HCT116 (cell line): Measurements from ENCODE around the gene MYCBP2. TPM values are rescaled to one million over a fixed set of nuclear protein-coding genes. Genes with fewer than 3 reads are reported as not detected.

Source experiments
- ATAC-seq: fragments of 200-7000 bp; cut with Tn5 transposase; 2 replicates; pipeline ENCODE4 v1.9.1; 2020; ENCODE audit warnings: mild to moderate bottlenecking, moderate library complexity
- BruUV-seq: library from RNA; stranded (reverse); fragments of 400-500 nt; replicated peaks from 2 replicates; lab custom pipeline; 2021; lab: Mats Ljungman, UMichigan
- CTCF ChIA-PET: fragments of 300-600 bp; sonication (Branson Sonifier 250); formaldehyde crosslinking; loops from one replicate; lab custom pipeline; 2021; ENCODE audit warnings: antibody characterized with exemption; lab: Charles Lee
- POLR2A ChIA-PET: fragments of 300-600, 350-600 bp; sonication (Branson Sonifier 250); formaldehyde crosslinking; loops from one replicate; lab custom pipeline; 2021; ENCODE audit warnings: antibody characterized with exemption; lab: Charles Lee
- RAD21 ChIA-PET, 2 experiments: fragments of 300-600 bp; sonication (Branson Sonifier 250); formaldehyde crosslinking; loops; one replicate each; lab custom pipeline; 2023; ENCODE audit warnings: low total read pairs in 2 of 2; ENCODE audit not compliant: uncharacterized antibody in 2 of 2, unreplicated experiment in 2 of 2, low non-redundant PET in 1 of 2; lab: Charles Lee
- DNase-seq: peaks from one replicate; pipeline ENCODE4 v3.0.0-alpha.2; 2010; ENCODE audit warnings: low read depth, low spot score
- H2AFZ ChIP-seq: fragments of 200-600 bp; shearing (Covaris generic), sonication (generic); 2 replicates; pipeline ENCODE4 v1.6.1; 2017; ENCODE audit warnings: low read depth, mixed run types, mixed read lengths, antibody characterized with exemption, low read length; ENCODE audit not compliant: poor library complexity, severe bottlenecking
- H3K27ac ChIP-seq: 2 replicates; pipeline ENCODE4 v1.5.1; 2012; ENCODE audit warnings: low read depth, low read length
- H3K27me3 ChIP-seq: fragments of 200-600 bp; sonication (generic); 2 replicates; pipeline ENCODE4 v1.6.1; 2016; ENCODE audit warnings: mixed run types, low read length, mixed read lengths; ENCODE audit not compliant: insufficient read depth
- H3K36me3 ChIP-seq, 2 experiments: fragments of 200-500 bp in 1 of 2; fragments of 200-600 bp in 1 of 2; sonication (Bioruptor generic) in 1 of 2; sonication (generic) in 1 of 2; 2 replicates each; pipeline versions ENCODE4 v1.5.1 to v1.6.1; 2014 to 2016; ENCODE audit warnings: low read length in 2 of 2, inconsistent platforms in 1 of 2, mixed read lengths in 1 of 2, mixed run types in 1 of 2; ENCODE audit not compliant: insufficient read depth in 2 of 2, control insufficient read depth in 1 of 2
- H3K4me1 ChIP-seq, 2 experiments: fragments of 200-600 bp in 1 of 2; sonication (generic) in 1 of 2; 2 replicates each; pipeline versions ENCODE4 v1.5.1 to v1.6.1; 2012 to 2017; ENCODE audit warnings: low read length in 2 of 2, inconsistent platforms in 1 of 2, mild to moderate bottlenecking in 1 of 2, mixed read lengths in 1 of 2, mixed run types in 1 of 2, moderate library complexity in 1 of 2; ENCODE audit not compliant: insufficient read depth in 2 of 2, control insufficient read depth in 1 of 2
- H3K4me2 ChIP-seq: fragments of 200-600 bp; sonication (generic); 2 replicates; pipeline ENCODE4 v1.6.1; 2017; ENCODE audit warnings: mixed run types, low read length, mixed read lengths
- H3K4me3 ChIP-seq, 2 experiments: fragments of 200-600 bp in 1 of 2; sonication (generic) in 1 of 2; replicated peaks in 1 of 2; 2 replicates each; pipeline ENCODE4 v1.5.1; 2011 to 2016; ENCODE audit warnings: low read length in 2 of 2, control low read depth in 1 of 2, low read depth in 1 of 2, mild to moderate bottlenecking in 1 of 2, mixed read lengths in 1 of 2, mixed run types in 1 of 2
- H3K79me2 ChIP-seq: fragments of 200-600 bp; sonication (generic); 2 replicates; pipeline ENCODE4 v1.6.1; 2017; ENCODE audit warnings: mild to moderate bottlenecking, mixed run types, low read length, moderate library complexity, mixed read lengths; ENCODE audit not compliant: insufficient read depth
- H3K9ac ChIP-seq: fragments of 200-600 bp; sonication (generic); 2 replicates; pipeline ENCODE4 v1.6.1; 2016; ENCODE audit warnings: low read length, mixed read lengths
- H3K9me2 ChIP-seq: fragments of 200-600 bp; sonication (generic), shearing (Covaris generic); 2 replicates; pipeline ENCODE4 v1.6.1; 2017; ENCODE audit warnings: mixed run types, mild to moderate bottlenecking, moderate library complexity; ENCODE audit not compliant: insufficient read depth
- H3K9me3 ChIP-seq, 2 experiments: fragments of 200-500 bp in 1 of 2; fragments of 200-600 bp in 1 of 2; sonication (Bioruptor generic) in 1 of 2; sonication (generic) in 1 of 2; 2 replicates each; pipeline ENCODE4 v1.6.1; 2014 to 2017; ENCODE audit warnings: low read length in 2 of 2, mixed read lengths in 2 of 2, inconsistent platforms in 1 of 2, low read depth in 1 of 2, mild to moderate bottlenecking in 1 of 2, mixed run types in 1 of 2, moderate library complexity in 1 of 2; ENCODE audit not compliant: control insufficient read depth in 1 of 2, insufficient read depth in 1 of 2
- H4K20me1 ChIP-seq: fragments of 200-600 bp; sonication (generic), shearing (Covaris generic); 2 replicates; pipeline ENCODE4 v1.6.1; 2017; ENCODE audit warnings: mixed run types, mild to moderate bottlenecking, moderate library complexity; ENCODE audit not compliant: insufficient read depth
- CBX3 ChIP-seq: IDR thresholded peaks from 2 replicates; pipeline ENCODE4 v1.6.1; 2012; ENCODE audit warnings: low read depth
- CEBPB ChIP-seq: IDR thresholded peaks from 2 replicates; pipeline ENCODE4 v1.6.1; 2012; ENCODE audit warnings: low read depth
- EGR1 ChIP-seq: IDR thresholded peaks from 2 replicates; pipeline ENCODE4 v1.6.1; 2012; ENCODE audit warnings: low read depth
- EZH2phosphoT487 ChIP-seq: fragments of 200-600 bp; IDR thresholded peaks from 2 replicates; pipeline ENCODE4 v1.6.1; 2018; ENCODE audit warnings: antibody characterized with exemption, borderline replicate concordance
- FOSL1 ChIP-seq: IDR thresholded peaks from 2 replicates; pipeline ENCODE4 v1.6.1; 2012; ENCODE audit warnings: low read depth
- JUND ChIP-seq: IDR thresholded peaks from 2 replicates; pipeline ENCODE4 v1.6.1; 2012
- POLR2A ChIP-seq: IDR thresholded peaks from 2 replicates; pipeline ENCODE4 v1.7.0; 2011; ENCODE audit warnings: borderline replicate concordance; ENCODE audit not compliant: insufficient read depth, insufficient read length; ENCODE audit errors: extremely low read depth
- POLR2AphosphoS5 ChIP-seq: IDR thresholded peaks from 2 replicates; pipeline ENCODE4 v1.6.1; 2011; ENCODE audit warnings: mild to moderate bottlenecking, low read depth, low read length, moderate library complexity
- RAD21 ChIP-seq: IDR thresholded peaks from 2 replicates; pipeline ENCODE4 v1.6.1; 2012; ENCODE audit warnings: low read depth, mild to moderate bottlenecking
- SIN3A ChIP-seq: IDR thresholded peaks from 2 replicates; pipeline ENCODE4 v1.6.1; 2012; ENCODE audit warnings: low read depth
- SP1 ChIP-seq: IDR thresholded peaks from 2 replicates; pipeline ENCODE4 v1.6.1; 2012; ENCODE audit warnings: low read depth
- SRF ChIP-seq: IDR thresholded peaks from 2 replicates; pipeline ENCODE4 v1.6.1; 2012; ENCODE audit warnings: low read depth
- YY1 ChIP-seq: IDR thresholded peaks from 2 replicates; pipeline ENCODE4 v1.6.1; 2011; ENCODE audit warnings: low read length, low read depth, moderate library complexity, mild to moderate bottlenecking; ENCODE audit not compliant: insufficient replicate concordance; ENCODE audit errors: extremely low read depth
- ZNF274 ChIP-seq: fragments of 200-500 bp; sonication (Bioruptor generic); IDR thresholded peaks from 2 replicates; pipeline ENCODE4 v1.6.1; 2014; ENCODE audit warnings: mild to moderate bottlenecking, low read depth, low read length, inconsistent platforms
- intact Hi-C: fragments of 100-400 bp; cut with micrococcal nuclease; formaldehyde crosslinking; loops from 2 replicates; pipeline ENCODE4 v1.10.0; 2022
- total RNA-seq: library from RNA; stranded (reverse); gene quantifications from one replicate; pipeline ENCODE4 v1.2.1, GENCODE V29; 2021; ENCODE audit not compliant: unreplicated experiment
- TF ChIP-seq, protein P1 (sequence below): IDR thresholded peaks from 2 replicates; pipeline ENCODE4 v1.6.1; 2012; ENCODE audit warnings: low read depth
- TF ChIP-seq, protein P2 (sequence below): IDR thresholded peaks from 2 replicates; pipeline ENCODE4 v1.6.1; 2012

The MYCBP2 gene
- total RNA-seq, 1 experiment from 2014 or later, result 48.5 TPM

DNA sequence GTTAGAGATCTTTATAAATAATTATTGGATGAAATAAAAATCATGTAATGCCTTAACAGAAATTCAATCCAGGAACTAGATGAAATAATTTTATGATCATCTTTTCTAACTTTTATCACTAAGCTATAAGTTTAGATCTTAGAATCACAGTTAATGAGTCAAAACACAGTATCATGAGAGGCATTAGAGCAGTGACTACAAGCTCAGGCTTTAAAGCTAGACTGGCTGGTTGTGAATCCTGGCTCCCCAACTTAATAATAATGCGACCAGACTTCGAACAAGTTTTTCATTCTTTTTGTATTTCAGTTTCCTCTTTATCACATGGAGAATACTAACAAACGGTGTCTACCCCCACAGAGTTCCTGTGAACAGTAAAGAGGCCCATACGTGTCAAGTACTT lies 108.6 kb downstream of the MYCBP2 start:
- ATAC-seq (no peak), DNase-seq (no peak)
- H3K4me1 ChIP-seq, result no peaks in the 10 kb centered on the region
- H3K36me3 ChIP-seq, result peaks cover 0 to 5% of the 10 kb centered on the region in 2 experiments; a peak in 1 of 4 replicates
- no peaks in the 10 kb centered on the region for H3K27me3 ChIP-seq
- H3K4me3 ChIP-seq, result no peak overlapping the region
- H3K9ac ChIP-seq, result no peak overlapping the region
- no peak overlapping the region for H3K27ac ChIP-seq
- no peaks in the 10 kb centered on the region for H4K20me1 ChIP-seq
- POLR2A ChIA-PET, result no interaction called here
- no peak overlapping the region for H3K4me2 ChIP-seq
- no TSS peak for BruUV-seq
- no peaks in the 10 kb centered on the region for H3K79me2 ChIP-seq
- intact Hi-C loops, result no loop called here
- H3K9me2 ChIP-seq, result no peaks in the 10 kb centered on the region
- TF ChIP-seq SP1 (no peak), ZNF274 (no peak), FOSL1 (no peak), CEBPB (no peak), CBX3 (no peak), POLR2AphosphoS5 (no peak), SIN3A (no peak), EGR1 (no peak), RAD21 (no peak), POLR2A (no peak), SRF (no peak), EZH2phosphoT487 (no peak), JUND (no peak), YY1 (no peak)
- TF ChIP-seq, protein P1, sequence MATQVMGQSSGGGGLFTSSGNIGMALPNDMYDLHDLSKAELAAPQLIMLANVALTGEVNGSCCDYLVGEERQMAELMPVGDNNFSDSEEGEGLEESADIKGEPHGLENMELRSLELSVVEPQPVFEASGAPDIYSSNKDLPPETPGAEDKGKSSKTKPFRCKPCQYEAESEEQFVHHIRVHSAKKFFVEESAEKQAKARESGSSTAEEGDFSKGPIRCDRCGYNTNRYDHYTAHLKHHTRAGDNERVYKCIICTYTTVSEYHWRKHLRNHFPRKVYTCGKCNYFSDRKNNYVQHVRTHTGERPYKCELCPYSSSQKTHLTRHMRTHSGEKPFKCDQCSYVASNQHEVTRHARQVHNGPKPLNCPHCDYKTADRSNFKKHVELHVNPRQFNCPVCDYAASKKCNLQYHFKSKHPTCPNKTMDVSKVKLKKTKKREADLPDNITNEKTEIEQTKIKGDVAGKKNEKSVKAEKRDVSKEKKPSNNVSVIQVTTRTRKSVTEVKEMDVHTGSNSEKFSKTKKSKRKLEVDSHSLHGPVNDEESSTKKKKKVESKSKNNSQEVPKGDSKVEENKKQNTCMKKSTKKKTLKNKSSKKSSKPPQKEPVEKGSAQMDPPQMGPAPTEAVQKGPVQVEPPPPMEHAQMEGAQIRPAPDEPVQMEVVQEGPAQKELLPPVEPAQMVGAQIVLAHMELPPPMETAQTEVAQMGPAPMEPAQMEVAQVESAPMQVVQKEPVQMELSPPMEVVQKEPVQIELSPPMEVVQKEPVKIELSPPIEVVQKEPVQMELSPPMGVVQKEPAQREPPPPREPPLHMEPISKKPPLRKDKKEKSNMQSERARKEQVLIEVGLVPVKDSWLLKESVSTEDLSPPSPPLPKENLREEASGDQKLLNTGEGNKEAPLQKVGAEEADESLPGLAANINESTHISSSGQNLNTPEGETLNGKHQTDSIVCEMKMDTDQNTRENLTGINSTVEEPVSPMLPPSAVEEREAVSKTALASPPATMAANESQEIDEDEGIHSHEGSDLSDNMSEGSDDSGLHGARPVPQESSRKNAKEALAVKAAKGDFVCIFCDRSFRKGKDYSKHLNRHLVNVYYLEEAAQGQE, result no peak
- TF ChIP-seq, protein P2, sequence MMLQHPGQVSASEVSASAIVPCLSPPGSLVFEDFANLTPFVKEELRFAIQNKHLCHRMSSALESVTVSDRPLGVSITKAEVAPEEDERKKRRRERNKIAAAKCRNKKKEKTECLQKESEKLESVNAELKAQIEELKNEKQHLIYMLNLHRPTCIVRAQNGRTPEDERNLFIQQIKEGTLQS, result no peak
- H2AFZ ChIP-seq, result no peak overlapping the region
- RAD21 ChIA-PET, result interaction anchor here in 1 of 2 experiments (0.5 kb wide), 1 partner anchor 35 kb away, joined by 3 read pairs; no protein-coding TSS in a partner anchor
- CTCF ChIA-PET, result no interaction called here
- no peaks in the 10 kb centered on the region for H3K9me3 ChIP-seq
